Right lobe of liver (tissue), 6 donors: ENCODE measurements around the gene STOML3. TPM values are rescaled to one million over a fixed set of nuclear protein-coding genes. Genes with fewer than 3 reads are reported as not detected.

Experiments used
- ATAC-seq, 4 donors: fragments of 200-7000 bp; cut with Tn5 transposase; one replicate each; pipeline ENCODE4 v1.9.1; 2020; ENCODE audit warnings: mild to moderate bottlenecking in 4 of 4, moderate library complexity in 4 of 4
- DNase-seq, 3 donors: peaks; one replicate each; pipeline ENCODE4 v3.0.0-alpha.2; 2020
- H3K27ac ChIP-seq, 3 donors: fragments of 200-600 bp; one replicate each; pipeline ENCODE4 v1.8.0; 2022
- H3K27me3 ChIP-seq, 2 donors: fragments of 200-600 bp; one replicate each; pipeline ENCODE4 v1.8.0; 2022
- H3K36me3 ChIP-seq, 4 donors: fragments of 200-600 bp; sonication (generic) in 1 of 4; one replicate each; pipeline versions ENCODE4 v1.5.1 to v1.8.0; 2017 to 2022; ENCODE audit warnings: control low read depth in 1 of 4
- H3K4me1 ChIP-seq, 4 donors: fragments of 200-600 bp; sonication (generic) in 1 of 4; one replicate each; pipeline versions ENCODE4 v1.5.1 to v1.8.0; 2017 to 2022; ENCODE audit warnings: control low read depth in 1 of 4
- H3K4me3 ChIP-seq, 3 donors: fragments of 200-600 bp; one replicate each; pipeline ENCODE4 v1.8.0; 2022
- H3K9me3 ChIP-seq, 4 donors: fragments of 200-600 bp; sonication (generic) in 1 of 4; one replicate each; pipeline versions ENCODE4 v1.5.1 to v1.8.0; 2017 to 2022; ENCODE audit warnings: control low read depth in 1 of 4
- CTCF ChIP-seq, 4 donors: fragments of 200-600 bp in 3 of 4; fragments of 450-650 bp in 1 of 4; IDR thresholded peaks; one replicate each; pipeline versions ENCODE4 v1.5.1 to v1.8.0; 2016 to 2022; ENCODE audit warnings: antibody characterized with exemption in 4 of 4, mild to moderate bottlenecking in 2 of 4
- POLR2A ChIP-seq: fragments of 450-650 bp; IDR thresholded peaks from one replicate; pipeline ENCODE4 v1.6.1; 2017; ENCODE audit warnings: antibody characterized with exemption, mild to moderate bottlenecking
- WGBS: methylation state at CpG from one replicate; pipeline ENCODE4 v1.1.6; 2018; ENCODE audit warnings: low coverage, low lambda C conversion rate; ENCODE audit not compliant: insufficient coverage; ENCODE audit errors: missing lambda C conversion rate; 5-methylcytosine and 5-hydroxymethylcytosine counted together
- intact Hi-C, 2 donors: fragments of 100-400 bp; cut with DNase I; formaldehyde crosslinking; loops; one replicate each; pipeline versions ENCODE4 v1.11.2 to v1.14.1; 2022
- total RNA-seq, 6 experiments: library from RNA; depleted of rRNA in 2 of 6; stranded (reverse); fragments of >200 nt in 2 of 6; fragmentation: NEBNext Ultra II Directional in 3 of 6; extraction: Animal tissue kit (Norgen Biotek cat#: 25700) in 3 of 6; gene quantifications; one replicate each; pipeline versions ENCODE4 v1.1.0 to v1.2.4, GENCODE V29; 2016 to 2023
- donor health status: DM: no; HTN: yes; CAD: no.
- donor health status: DM: no; HTN: no; CAD: no.
- donor health status: DM: no; HTN: no; CAD: no.
- donor health status: DM: no; HTN: yes; CAD: no.
- donor health status: DM: no; HTN: yes; CAD: no.

The STOML3 gene
- total RNA-seq, 6 experiments from 2014 or later: not detected

- no peak overlapping the region for H3K4me3 ChIP-seq
- TF ChIP-seq POLR2A: no peak
- no peak for TF ChIP-seq CTCF (IDR thresholded peaks at IDR 0.05)
- peak in 2 of 4 donors; percentile 32 to 38 for ATAC-seq
- DNase-seq: no peak
- H3K27me3 ChIP-seq: no peaks in the 10 kb centered on the region
- H3K4me1 ChIP-seq: no peaks in the 10 kb centered on the region
- 81% methylated on average over 2 of the region's 2 CpGs for WGBS
- H3K36me3 ChIP-seq: peaks cover 0 to 60% (median 8%) of the 10 kb centered on the region in 4 donors
- H3K27ac ChIP-seq: no peak overlapping the region
- intact Hi-C loops: no loop called here
- H3K9me3 ChIP-seq: no peaks in the 10 kb centered on the region
These were observed 32.7 kb upstream of the STOML3 start for GRCh38 chr13:39023316-39023715.

GRCh38 chr13:39020853-39021462 is 30.3 kb upstream of the STOML3 start:
- Histone ChIP-seq H3K4me1 (no peaks in the 10 kb centered on the region), H3K27ac (no peak overlapping the region), H3K9me3 (no peaks in the 10 kb centered on the region), H3K36me3 (peaks cover 0 to 51% (median 8%) of the 10 kb centered on the region in 4 donors), H3K4me3 (no peak overlapping the region), H3K27me3 (no peaks in the 10 kb centered on the region)
- no peak for ATAC-seq
- intact Hi-C loops: no loop called here
- DNase-seq: no peak
- 93% methylated on average over 4 of the region's 4 CpGs for WGBS
- no peak for TF ChIP-seq POLR2A
- no peak for TF ChIP-seq CTCF (IDR thresholded peaks at IDR 0.05)

GRCh38 chr13:39016787-39017186 is 26.2 kb upstream of the STOML3 start:
- WGBS: 3% methylated on average over 2 of the region's 2 CpGs
- Histone ChIP-seq H3K4me1 (no peaks in the 10 kb centered on the region), H3K36me3 (peaks cover 0 to 48% (median 17%) of the 10 kb centered on the region in 4 donors), H3K27me3 (no peaks in the 10 kb centered on the region), H3K4me3 (no peak overlapping the region), H3K27ac (no peak overlapping the region), H3K9me3 (no peaks in the 10 kb centered on the region)
- DNase-seq (no peak), ATAC-seq (peak; percentile 56 to 68 (median 60))
- TF ChIP-seq POLR2A: no peak
- TF ChIP-seq CTCF (IDR thresholded peaks at IDR 0.05): peak; percentile 15 to 48 (median 41)
- intact Hi-C loops: no loop called here

- no peak for TF ChIP-seq POLR2A
- TF ChIP-seq CTCF (IDR thresholded peaks at IDR 0.05): no peak
- Histone ChIP-seq H3K4me3 (no peak overlapping the region), H3K36me3 (peaks cover 0 to 52% (median 19%) of the 10 kb centered on the region in 4 donors), H3K27ac (no peak overlapping the region), H3K27me3 (no peaks in the 10 kb centered on the region), H3K4me1 (no peaks in the 10 kb centered on the region), H3K9me3 (no peaks in the 10 kb centered on the region)
- DNase-seq (no peak), ATAC-seq (no peak)
- intact Hi-C loops: no loop called here
- WGBS: 80% methylated on average over 1 of the region's 1 CpG
These were observed 25.5 kb upstream of the STOML3 start for GRCh38 chr13:39016087-39016486.
